ENCODE measurements around the gene GBP6. TPM values are rescaled to one million over a fixed set of nuclear protein-coding genes. Genes with fewer than 3 reads are reported as not detected.
"Not testable (repeated sequence)": the region's sequence is repeated elsewhere in the genome, so short reads cannot be mapped to it uniquely, and the experiment has no call there.

The GBP6 gene
- total RNA-seq, 4 donors from 2014 or later: 0.55 to 1.5 (median 0.74) TPM

DNA sequence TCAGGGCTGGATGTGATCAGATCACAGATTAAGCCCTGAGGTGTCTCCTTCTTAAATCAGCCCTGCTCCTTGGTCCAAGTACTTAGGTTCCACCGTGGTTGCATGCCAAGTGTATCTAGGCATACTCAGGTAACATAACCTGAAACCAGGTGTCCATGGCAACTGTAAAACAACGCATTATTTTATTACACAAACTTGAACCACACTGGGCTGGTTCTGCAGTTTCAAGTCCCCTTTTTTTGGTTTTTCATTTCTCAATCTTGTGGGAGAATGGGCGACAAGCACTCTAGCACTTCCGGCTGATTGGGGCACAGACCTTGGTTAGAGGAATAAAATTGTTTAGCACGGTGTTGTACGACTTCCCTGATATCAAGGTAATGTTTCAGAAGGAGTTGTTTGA, 65.2 kb downstream of the GBP6 start:
- 56 to 61% methylated on average over 6 of the region's 6 CpGs for WGBS, 2 donors
- H3K4me3 ChIP-seq (ENCODE audit: low read depth, poor library complexity, severe bottlenecking): no peak overlapping the region
- TF ChIP-seq POLR2A (IDR thresholded peaks at IDR 0.05): no peak
- TF ChIP-seq, protein P1, sequence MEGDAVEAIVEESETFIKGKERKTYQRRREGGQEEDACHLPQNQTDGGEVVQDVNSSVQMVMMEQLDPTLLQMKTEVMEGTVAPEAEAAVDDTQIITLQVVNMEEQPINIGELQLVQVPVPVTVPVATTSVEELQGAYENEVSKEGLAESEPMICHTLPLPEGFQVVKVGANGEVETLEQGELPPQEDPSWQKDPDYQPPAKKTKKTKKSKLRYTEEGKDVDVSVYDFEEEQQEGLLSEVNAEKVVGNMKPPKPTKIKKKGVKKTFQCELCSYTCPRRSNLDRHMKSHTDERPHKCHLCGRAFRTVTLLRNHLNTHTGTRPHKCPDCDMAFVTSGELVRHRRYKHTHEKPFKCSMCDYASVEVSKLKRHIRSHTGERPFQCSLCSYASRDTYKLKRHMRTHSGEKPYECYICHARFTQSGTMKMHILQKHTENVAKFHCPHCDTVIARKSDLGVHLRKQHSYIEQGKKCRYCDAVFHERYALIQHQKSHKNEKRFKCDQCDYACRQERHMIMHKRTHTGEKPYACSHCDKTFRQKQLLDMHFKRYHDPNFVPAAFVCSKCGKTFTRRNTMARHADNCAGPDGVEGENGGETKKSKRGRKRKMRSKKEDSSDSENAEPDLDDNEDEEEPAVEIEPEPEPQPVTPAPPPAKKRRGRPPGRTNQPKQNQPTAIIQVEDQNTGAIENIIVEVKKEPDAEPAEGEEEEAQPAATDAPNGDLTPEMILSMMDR (IDR thresholded peaks at IDR 0.05): no peak
- no peak for DNase-seq (ENCODE audit: low spot score in 2 of 2)
- intact Hi-C loops (cut with DNase I; ENCODE audit: low total_unique reads): no loop called here

DNA sequence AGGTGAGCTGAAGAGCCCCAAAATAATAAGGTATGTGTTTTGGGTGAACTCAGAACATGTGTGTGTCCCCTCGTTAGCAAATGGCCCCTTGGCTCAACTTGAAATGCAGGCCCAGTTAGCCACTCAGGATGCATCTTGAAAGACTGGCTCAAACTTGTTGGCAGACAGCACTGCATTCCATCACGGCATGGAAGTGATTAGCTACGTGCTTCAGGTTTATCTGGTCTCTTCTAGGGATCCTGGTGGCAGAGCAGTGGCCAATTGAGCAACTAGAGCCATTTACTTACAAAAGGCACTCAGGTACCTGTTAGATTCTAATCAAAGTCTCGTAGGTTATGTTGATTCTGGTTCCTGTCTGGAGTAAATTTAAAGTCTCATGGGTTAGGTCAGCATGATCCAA, 65.8 kb downstream of the GBP6 start:
- DNase-seq (ENCODE audit: low spot score in 2 of 2); H3K4me3 ChIP-seq (ENCODE audit: low read depth, poor library complexity, severe bottlenecking); intact Hi-C loops (cut with DNase I; ENCODE audit: low total_unique reads): not testable (repeated sequence)
- 41 to 43% methylated on average over 2 of the region's 4 CpGs for WGBS, 2 donors

DNA sequence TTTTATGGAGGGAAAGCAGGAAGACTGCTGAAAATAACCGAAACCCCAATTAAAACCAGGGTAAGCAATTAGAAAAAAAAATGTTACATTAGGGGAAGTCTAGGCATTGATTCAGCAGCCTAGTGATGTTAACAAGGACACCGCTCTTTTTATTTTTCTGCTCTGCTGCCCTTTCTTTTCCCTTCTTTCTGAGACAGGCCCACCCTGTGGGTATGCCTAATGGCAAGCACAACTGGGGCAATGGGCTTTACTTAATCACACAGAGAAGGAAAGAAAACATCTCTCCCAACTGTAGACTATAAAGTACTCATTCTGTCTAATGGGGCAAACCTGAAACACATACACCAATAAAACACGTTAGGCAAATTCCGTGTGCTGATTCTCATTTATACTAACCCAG, 69.6 kb downstream of the GBP6 start:
- no peak for TF ChIP-seq POLR2A (IDR thresholded peaks at IDR 0.05)
- TF ChIP-seq, protein P1 (IDR thresholded peaks at IDR 0.05): no peak
- intact Hi-C loops (cut with DNase I; ENCODE audit: low total_unique reads): no loop called here
- DNase-seq (ENCODE audit: low spot score in 2 of 2): no peak
- no peak overlapping the region for H3K4me3 ChIP-seq (ENCODE audit: low read depth, poor library complexity, severe bottlenecking)
- WGBS, 2 donors: 70 to 90% methylated on average over 4 of the region's 4 CpGs

DNA sequence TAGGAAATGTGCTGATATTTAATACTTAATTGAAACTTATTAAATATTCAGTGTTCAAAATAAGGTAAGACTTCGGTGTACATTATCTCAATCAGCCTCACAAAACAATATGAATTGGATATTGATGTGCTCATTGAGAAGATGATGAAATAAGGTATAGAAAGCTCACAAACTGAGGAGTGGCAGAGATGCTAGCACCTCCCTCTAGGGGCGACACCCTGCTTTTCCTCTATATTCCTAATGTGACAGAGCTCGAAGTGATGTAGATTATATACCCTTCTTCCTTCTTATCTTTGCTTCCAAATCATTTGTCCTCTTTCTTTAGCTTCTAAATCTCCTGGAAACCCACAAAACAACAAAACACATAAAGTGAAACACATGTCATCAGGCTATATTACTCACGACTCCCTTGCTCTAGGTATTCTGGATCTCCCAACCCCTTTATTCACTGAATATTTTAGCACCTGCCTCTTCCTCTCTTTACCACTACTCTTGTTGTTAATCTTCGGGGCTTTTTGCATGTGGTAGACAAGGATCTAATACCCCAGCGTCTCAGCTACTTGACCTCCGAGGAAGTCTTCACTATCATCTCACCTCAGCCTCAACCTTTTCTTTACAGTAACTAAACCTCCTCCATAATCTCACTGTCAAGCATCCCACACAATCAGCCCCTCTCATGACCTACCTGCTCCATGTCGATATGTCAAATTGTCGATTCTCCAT, 70.4 kb downstream of the GBP6 start:
- DNase-seq (ENCODE audit: low spot score in 2 of 2); intact Hi-C loops (cut with DNase I; ENCODE audit: low total_unique reads); H3K4me3 ChIP-seq (ENCODE audit: low read depth, poor library complexity, severe bottlenecking): not testable (repeated sequence)
- WGBS, 2 donors: 80 to 85% methylated on average over 9 of the region's 9 CpGs

Other genes with a start within 250 kb of the GBP6 start
- 10 to 100 TPM; 63.0 to 83.6 (median 81.8) TPM for gene GBP2, start 237.9 kb upstream of the GBP6 start, total RNA-seq
- not detected for gene GBP7, start 188.1 kb upstream of the GBP6 start, total RNA-seq
- 1 to 10 TPM in 3 of 4 donors, under 1 TPM in 1; 0.46 to 4.6 (median 3.2) TPM for gene GBP4, start 165.1 kb upstream of the GBP6 start, total RNA-seq
- gene GBP5, start 91.2 kb upstream of the GBP6 start, total RNA-seq: under 1 TPM; 0.13 to 0.65 (median 0.34) TPM
- gene LRRC8B, start 160.8 kb downstream of the GBP6 start, total RNA-seq: 10 to 100 TPM; 12.2 to 26.2 (median 13.1) TPM

Data from lower leg skin (tissue), 4 donors.